ENCODE data around the gene CLEC18B. TPM values are rescaled to one million over a fixed set of nuclear protein-coding genes. Genes with fewer than 3 reads are reported as not detected.
A peak's percentile ranks its signal among the peaks of the same experiment; 100 is the strongest.
"Not testable (repeated sequence)": the region's sequence is repeated elsewhere in the genome, so short reads cannot be mapped to it uniquely, and the experiment has no call there.

Gene CLEC18B
- polyA plus RNA-seq, 2 of the 4 experiments (the other 2 are of a cell fraction), result 0.26 to 0.31 TPM

- TF ChIP-seq HMGXB4 (CRISPR knock-in tag; IDR thresholded peaks at IDR 0.05; ENCODE audit: borderline replicate concordance) (no peak), MAFK (IDR thresholded peaks at IDR 0.05; ENCODE audit: partially characterized antibody) (no peak)
These were observed 10.2 kb upstream of the CLEC18B start (continued) for GRCh38 chr16:74431516-74431915.

DNA sequence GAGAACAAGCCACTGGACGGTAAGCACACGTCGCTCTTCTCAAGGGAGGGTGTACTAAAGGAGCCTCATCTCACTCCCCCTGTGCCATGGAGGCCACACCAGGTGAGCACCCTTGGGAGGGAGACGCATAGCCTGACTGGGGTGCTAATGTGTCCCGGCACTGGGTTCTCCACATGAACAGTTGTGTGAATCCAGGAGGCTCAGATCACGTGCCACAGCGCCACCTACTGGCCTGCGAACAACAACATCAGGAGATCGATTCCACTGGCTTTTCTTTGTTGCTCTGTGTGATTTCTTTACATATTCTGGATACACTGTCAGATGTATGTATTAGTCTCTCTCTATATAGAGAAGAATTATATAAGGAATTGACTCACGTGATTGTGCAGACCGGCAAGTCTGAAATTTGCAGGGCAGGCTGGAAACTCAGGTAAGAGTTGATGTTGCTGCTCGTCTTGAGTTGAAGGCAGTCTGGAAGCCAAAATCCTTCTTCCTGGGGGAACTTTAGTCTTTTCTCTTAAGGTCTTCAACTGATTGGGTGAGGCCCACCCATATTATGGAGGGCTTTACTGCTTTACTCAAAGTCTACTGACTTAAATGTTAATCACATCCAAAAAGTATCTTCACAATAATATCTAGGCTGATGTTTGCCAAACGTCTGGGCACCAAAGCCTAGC is 8.9 kb upstream of the CLEC18B start:
- H3K4me1 ChIP-seq, H3K27ac ChIP-seq, POLR2A ChIA-PET, H3K9me3 ChIP-seq, CTCF ChIA-PET, H3K4me2 ChIP-seq, H3K4me3 ChIP-seq, FAIRE-seq: not testable (repeated sequence)
- peak; percentile 80 to 88 for ATAC-seq
- TF ChIP-seq USF2 (IDR thresholded peaks at IDR 0.05), result peak; percentile 47; the same call in 1 of the 2 replicates
- peak; percentile 59 to 63 for TF ChIP-seq RAD21 (conservative IDR thresholded peaks at IDR 0.05 in 1 of 2, IDR thresholded peaks at IDR 0.05 in 1 of 2)
- TF ChIP-seq CTCF (IDR thresholded peaks at IDR 0.05), result peak; percentile 75
- peak; percentile 44; the same call in 2 of the 3 replicates for TF ChIP-seq SMC3 (IDR thresholded peaks at IDR 0.05)
- TF ChIP-seq BHLHE40 (IDR thresholded peaks at IDR 0.05; ENCODE audit: low read depth, low read length), result peak; percentile 72
- WGBS (ENCODE audit: missing lambda C conversion rate), result 39% methylated on average over 13 of the region's 13 CpGs
- DNase-seq (ENCODE audit: low read depth in 1 of 2, low spot score in 1 of 2), result peak; percentile 31 to 44

DNA sequence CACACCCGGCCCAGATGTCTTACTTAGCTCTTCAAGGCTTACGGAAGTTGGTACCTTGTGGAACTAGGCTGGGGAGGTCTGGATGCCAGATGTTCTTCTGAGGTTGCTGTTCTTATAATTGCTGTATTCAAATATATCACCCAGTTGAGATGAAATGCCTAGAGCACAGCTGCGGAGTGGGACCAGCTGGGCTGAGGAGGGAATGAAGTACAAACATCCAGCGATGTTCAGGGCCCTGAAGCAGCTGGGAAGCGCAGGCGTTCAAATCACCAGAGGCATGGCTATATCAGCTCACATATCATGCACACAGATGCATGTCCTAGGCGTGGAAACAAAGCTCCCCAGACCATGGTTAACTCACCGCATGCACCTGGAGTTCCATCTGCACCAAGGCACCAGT is 7.2 kb upstream of the CLEC18B start:
- FAIRE-seq; H3K4me1 ChIP-seq; H3K4me2 ChIP-seq; H3K27ac ChIP-seq; CTCF ChIA-PET; POLR2A ChIA-PET; H3K4me3 ChIP-seq; ATAC-seq; H3K9me3 ChIP-seq; DNase-seq (ENCODE audit: low read depth in 1 of 2, low spot score in 1 of 2): not testable (repeated sequence)
- no CpG with 5 or more reads among the region's 8 CpGs for WGBS (ENCODE audit: missing lambda C conversion rate)

DNA sequence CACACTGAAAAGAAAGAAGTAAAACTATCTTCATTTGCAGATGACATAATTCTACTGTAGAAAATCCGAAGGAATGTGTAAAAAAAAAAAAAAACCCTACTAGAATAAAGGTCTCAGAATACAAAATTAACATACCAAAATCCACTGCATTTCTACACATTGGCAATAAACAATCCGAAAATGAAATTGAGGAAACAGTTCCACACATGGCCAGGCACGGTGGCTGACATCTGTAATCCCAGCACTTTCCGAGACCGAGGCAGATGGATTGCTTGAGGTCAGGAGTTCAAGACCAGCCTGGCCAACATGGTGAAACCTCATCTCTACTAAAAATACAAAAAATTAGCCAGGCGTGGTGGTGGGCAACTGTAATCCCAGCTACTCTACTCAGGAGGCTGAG is 4.5 kb upstream of the CLEC18B start:
- H3K4me2 ChIP-seq; H3K4me3 ChIP-seq; DNase-seq (ENCODE audit: low read depth in 1 of 2, low spot score in 1 of 2); POLR2A ChIA-PET; H3K4me1 ChIP-seq; ATAC-seq; FAIRE-seq; H3K27ac ChIP-seq; H3K9me3 ChIP-seq: not testable (repeated sequence)
- CTCF ChIA-PET, result interaction anchor here (0.6 kb wide), 1 partner anchor 686 kb away, joined by 3 read pairs; no protein-coding TSS in a partner anchor
- 68% methylated on average over 6 of the region's 6 CpGs for WGBS (ENCODE audit: missing lambda C conversion rate)

DNA sequence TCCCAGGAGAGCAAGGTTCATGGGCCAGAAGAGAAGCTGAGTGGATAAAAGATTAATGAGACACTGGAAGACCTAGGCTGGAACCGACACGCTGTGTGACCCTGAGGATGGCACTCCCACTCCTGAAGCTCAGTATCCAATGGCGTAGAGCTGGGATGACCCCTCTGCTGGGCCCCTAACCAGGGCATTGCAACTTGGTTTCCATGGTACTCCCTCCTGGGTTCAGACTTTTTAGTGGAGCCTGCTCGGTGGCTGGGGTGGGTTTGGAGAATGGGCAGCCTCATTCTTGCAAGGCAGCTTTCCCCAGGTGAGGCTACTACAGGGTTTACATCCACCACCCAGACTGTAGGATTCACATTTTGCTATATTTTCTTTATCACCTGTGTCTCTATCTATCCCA is 2.4 kb upstream of the CLEC18B start:
- H3K4me1 ChIP-seq; POLR2A ChIA-PET; DNase-seq (ENCODE audit: low read depth in 1 of 2, low spot score in 1 of 2); H3K9me3 ChIP-seq; ATAC-seq; H3K27ac ChIP-seq; FAIRE-seq; H3K4me2 ChIP-seq; CTCF ChIA-PET; H3K4me3 ChIP-seq: not testable (repeated sequence)
- 92% methylated on average over 4 of the region's 4 CpGs for WGBS (ENCODE audit: missing lambda C conversion rate)

- CTCF ChIA-PET, ATAC-seq: not testable (repeated sequence)
These were observed 808 bp upstream of the CLEC18B start for GRCh38 chr16:74422086-74422485.

DNA sequence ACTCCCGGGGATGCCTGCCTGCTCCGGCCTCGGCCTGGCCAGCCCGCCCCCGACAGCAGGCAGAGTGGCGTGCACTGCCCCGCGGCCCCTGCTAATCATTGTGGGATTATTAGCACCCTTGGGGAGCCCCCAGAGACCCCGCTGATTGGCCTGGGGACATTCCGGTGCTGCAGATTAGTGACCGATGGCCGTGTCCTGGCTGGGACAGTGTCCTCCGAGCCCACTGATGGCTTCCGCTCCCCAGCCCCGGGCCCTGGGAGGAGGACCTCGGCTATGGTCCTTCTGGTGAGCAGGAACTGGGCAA is 156 bp upstream of the CLEC18B start:
- ATAC-seq, result peak in 1 of 2 experiments; percentile 16; a peak in 3 of 6 replicates
- FAIRE-seq; H3K4me1 ChIP-seq; H3K27ac ChIP-seq; POLR2A ChIA-PET; H3K4me2 ChIP-seq; CTCF ChIA-PET; DNase-seq (ENCODE audit: low read depth in 1 of 2, low spot score in 1 of 2); H3K9me3 ChIP-seq; H3K4me3 ChIP-seq: not testable (repeated sequence)
- WGBS (ENCODE audit: missing lambda C conversion rate), result 20% methylated on average over 1 of the region's 16 CpGs

More at GRCh38 chr16:74422086-74422485, 808 bp upstream of the CLEC18B start:
- H3K9me3 ChIP-seq; POLR2A ChIA-PET; H3K4me1 ChIP-seq; H3K27ac ChIP-seq; DNase-seq (ENCODE audit: low read depth in 1 of 2, low spot score in 1 of 2); H3K4me2 ChIP-seq; H3K4me3 ChIP-seq; FAIRE-seq: not testable (repeated sequence)
- whole genome bisulfite sequencing (ENCODE audit: missing lambda C conversion rate), result 89% methylated on average over 11 of the region's 17 CpGs

- H3K4me1 ChIP-seq; ATAC-seq; H3K4me3 ChIP-seq; DNase-seq (ENCODE audit: low read depth in 1 of 2, low spot score in 1 of 2); H3K4me2 ChIP-seq; H3K27ac ChIP-seq; POLR2A ChIA-PET; H3K9me3 ChIP-seq; FAIRE-seq; CTCF ChIA-PET: not testable (repeated sequence)
- 78% methylated on average over 6 of the region's 14 CpGs for WGBS (ENCODE audit: missing lambda C conversion rate)
These were observed 1.5 kb downstream of the CLEC18B start for GRCh38 chr16:74419811-74420210.

GRCh38 chr16:74417897-74418296 is 3.4 kb downstream of the CLEC18B start:
- 91% methylated on average over 13 of the region's 15 CpGs for WGBS (ENCODE audit: missing lambda C conversion rate)
- H3K4me3 ChIP-seq; FAIRE-seq; CTCF ChIA-PET; H3K9me3 ChIP-seq; POLR2A ChIA-PET; DNase-seq (ENCODE audit: low read depth in 1 of 2, low spot score in 1 of 2); H3K27ac ChIP-seq; H3K4me2 ChIP-seq; H3K4me1 ChIP-seq; ATAC-seq: not testable (repeated sequence)

All from A549 (cell line).